HG03025 (cell line): Measurements from ENCODE around the gene IGSF1.
"Not testable (repeated sequence)": the region's sequence is repeated elsewhere in the genome, so short reads cannot be mapped to it uniquely, and the experiment has no call there.

Source experiments
- ATAC-seq: cut with Tn5 transposase; IDR thresholded peaks from one replicate; pipeline ENCODE4 v1.9.1; 2021; ENCODE audit warnings: mild to moderate bottlenecking, moderate library complexity; ENCODE audit not compliant: unreplicated experiment, low FRiP score

IGSF1 gene

GRCh38 chrX:131277543-131278136 lies 11.5 kb downstream of the IGSF1 start:
- no peak for ATAC-seq

- no peak for ATAC-seq
Measured at GRCh38 chrX:131273011-131273410, 16.1 kb downstream of the IGSF1 start.

- ATAC-seq, result no peak
Measured at GRCh38 chrX:131271826-131272225, 17.3 kb downstream of the IGSF1 start.

GRCh38 chrX:131271274-131271673 lies 17.8 kb downstream of the IGSF1 start:
- ATAC-seq, result no peak

GRCh38 chrX:131270080-131270479 lies 19.0 kb downstream of the IGSF1 start:
- no peak for ATAC-seq

GRCh38 chrX:131264665-131265064 lies 24.4 kb downstream of the IGSF1 start:
- ATAC-seq, result no peak

- no peak for ATAC-seq
Measured at GRCh38 chrX:131264053-131264452, 25.1 kb downstream of the IGSF1 start.

- ATAC-seq, result no peak
Measured at GRCh38 chrX:131262738-131263679, 26.1 kb downstream of the IGSF1 start.

GRCh38 chrX:131262200-131262599 lies 26.9 kb downstream of the IGSF1 start:
- no peak for ATAC-seq

- no peak for ATAC-seq
Measured at GRCh38 chrX:131257367-131257766, 31.7 kb downstream of the IGSF1 start.

GRCh38 chrX:131250984-131251738 lies 37.9 kb downstream of the IGSF1 start:
- not testable (repeated sequence) for ATAC-seq

GRCh38 chrX:131239057-131239456 lies 50.0 kb downstream of the IGSF1 start:
- ATAC-seq, result no peak

GRCh38 chrX:131237363-131237762 lies 51.7 kb downstream of the IGSF1 start:
- ATAC-seq, result no peak

GRCh38 chrX:131235768-131236545 lies 53.1 kb downstream of the IGSF1 start:
- no peak for ATAC-seq

GRCh38 chrX:131227608-131228007 lies 61.5 kb downstream of the IGSF1 start:
- ATAC-seq, result no peak

GRCh38 chrX:131226591-131226990 lies 62.5 kb downstream of the IGSF1 start:
- no peak for ATAC-seq

- ATAC-seq, result no peak
Measured at GRCh38 chrX:131225078-131225477, 64.0 kb downstream of the IGSF1 start.
